Testis (tissue), 3 donors: Measurements from ENCODE around the gene RHBG. TPM values are rescaled to one million over a fixed set of nuclear protein-coding genes. Genes with fewer than 3 reads are reported as not detected.

Experiments
- DNase-seq: peaks from one replicate; pipeline ENCODE4 v3.0.0-alpha.2; 2019
- H3K27ac ChIP-seq, 2 donors: fragments of 200-600 bp; sonication (generic); one replicate each; pipeline ENCODE4 v1.5.1; 2019
- H3K27me3 ChIP-seq: fragments of 200-600 bp; sonication (generic); one replicate; pipeline ENCODE4 v1.5.1; 2019
- H3K36me3 ChIP-seq: fragments of 200-600 bp; sonication (generic); one replicate; pipeline ENCODE4 v1.5.1; 2017; ENCODE audit warnings: low read depth; ENCODE audit errors: missing control alignments
- H3K4me1 ChIP-seq: fragments of 200-600 bp; sonication (generic); one replicate; pipeline ENCODE4 v1.5.1; 2019
- H3K4me3 ChIP-seq, 2 donors: fragments of 200-600 bp; sonication (generic); one replicate each; pipeline ENCODE4 v1.5.1; 2017 to 2019
- H3K9me3 ChIP-seq: fragments of 200-600 bp; sonication (generic); one replicate; pipeline ENCODE4 v1.5.1; 2017
- POLR2A ChIP-seq: fragments of 450-650 bp; IDR thresholded peaks from one replicate; pipeline ENCODE4 v1.6.1; 2017; ENCODE audit warnings: antibody characterized with exemption, mild to moderate bottlenecking, moderate library complexity
- WGBS, 2 donors: methylation state at CpG; one replicate each; pipeline ENCODE4 v1.1.5; 2018; 5-methylcytosine and 5-hydroxymethylcytosine counted together
- intact Hi-C: fragments of 100-400 bp; cut with DNase I; formaldehyde crosslinking; loops from one replicate; pipeline ENCODE4 v1.15.1; 2023; ENCODE audit warnings: low total_unique reads
- microRNA counts, 2 donors: library from miRNA; unstranded; fragments of <30 nt; microRNA quantifications; one replicate each; lab custom pipeline; 2016
- microRNA-seq, 2 donors: library from miRNA; unstranded; fragments of <30 nt; microRNA quantifications; one replicate each; pipeline ENCODE4, GENCODE V29; 2016; ENCODE audit warnings: borderline number of aligned reads in 2 of 2, borderline replicate concordance in 1 of 2
- polyA plus RNA-seq: library from polyadenylated mRNA; stranded (reverse); fragments of 350-450 nt; fragmentation: Illumina TruSeq; extraction: RNeasy Lipid Tissue Mini Kit (QIAGEN cat#74804); gene quantifications from one replicate; pipeline ENCODE4 v1.2.3, GENCODE V29; 2014; ENCODE audit warnings: low read depth, low replicate concordance; ENCODE audit not compliant: insufficient read depth
- small RNA-seq, 2 donors: library from RNA; depleted of rRNA; stranded (forward); fragments of <200 nt; gene quantifications; one replicate each; pipeline ENCODE3, GENCODE V24; 2016
- total RNA-seq, 2 donors: library from RNA; depleted of rRNA; stranded (reverse); fragments of >200 nt; gene quantifications; one replicate each; pipeline ENCODE4 v1.2.3, GENCODE V29; 2016
- TF ChIP-seq, protein P1 (sequence below), 3 experiments: fragments of 450-650 bp in 2 of 3; fragments of 200-600 bp in 1 of 3; sonication (generic) in 1 of 3; IDR thresholded peaks; one replicate each; pipeline ENCODE4 v1.5.1; 2016 to 2019; ENCODE audit warnings: antibody characterized with exemption in 3 of 3, mild to moderate bottlenecking in 2 of 3, moderate library complexity in 1 of 3

Gene RHBG
- total and polyA plus RNA-seq, 3 donors from 2014 or later = 2.0 to 3.3 (median 2.0) TPM

DNA sequence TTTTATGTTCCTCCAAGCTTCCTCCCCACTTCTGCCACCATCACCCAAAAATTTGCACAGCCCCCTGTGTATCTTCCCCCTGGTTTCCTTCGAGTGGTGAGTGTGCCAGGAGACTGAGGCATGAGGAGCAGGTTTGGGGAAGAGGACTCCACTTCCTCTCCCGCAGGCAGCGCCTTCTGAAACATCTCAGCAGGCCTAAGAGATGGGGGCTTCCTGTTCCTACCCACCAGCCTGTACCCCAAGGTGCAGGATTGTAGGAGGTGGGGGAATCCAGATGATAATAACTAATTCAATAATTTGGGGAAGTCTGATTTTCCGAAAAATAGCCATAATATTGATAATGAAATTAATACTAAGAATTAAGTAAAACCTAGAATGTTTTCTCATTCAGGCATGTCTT lies 62.4 kb downstream of the RHBG start:
- H3K27ac ChIP-seq = no peak overlapping the region
- H3K4me1 ChIP-seq = peaks cover 4% of the 10 kb centered on the region
- WGBS, 2 donors = 64 to 68% methylated on average over 4 of the region's 4 CpGs
- H3K27me3 ChIP-seq = no peaks in the 10 kb centered on the region
- no peak for DNase-seq
- intact Hi-C loops = no loop called here
- no peaks in the 10 kb centered on the region for H3K36me3 ChIP-seq
- TF ChIP-seq POLR2A = no peak
- no peaks in the 10 kb centered on the region for H3K9me3 ChIP-seq
- H3K4me3 ChIP-seq = no peak overlapping the region

DNA sequence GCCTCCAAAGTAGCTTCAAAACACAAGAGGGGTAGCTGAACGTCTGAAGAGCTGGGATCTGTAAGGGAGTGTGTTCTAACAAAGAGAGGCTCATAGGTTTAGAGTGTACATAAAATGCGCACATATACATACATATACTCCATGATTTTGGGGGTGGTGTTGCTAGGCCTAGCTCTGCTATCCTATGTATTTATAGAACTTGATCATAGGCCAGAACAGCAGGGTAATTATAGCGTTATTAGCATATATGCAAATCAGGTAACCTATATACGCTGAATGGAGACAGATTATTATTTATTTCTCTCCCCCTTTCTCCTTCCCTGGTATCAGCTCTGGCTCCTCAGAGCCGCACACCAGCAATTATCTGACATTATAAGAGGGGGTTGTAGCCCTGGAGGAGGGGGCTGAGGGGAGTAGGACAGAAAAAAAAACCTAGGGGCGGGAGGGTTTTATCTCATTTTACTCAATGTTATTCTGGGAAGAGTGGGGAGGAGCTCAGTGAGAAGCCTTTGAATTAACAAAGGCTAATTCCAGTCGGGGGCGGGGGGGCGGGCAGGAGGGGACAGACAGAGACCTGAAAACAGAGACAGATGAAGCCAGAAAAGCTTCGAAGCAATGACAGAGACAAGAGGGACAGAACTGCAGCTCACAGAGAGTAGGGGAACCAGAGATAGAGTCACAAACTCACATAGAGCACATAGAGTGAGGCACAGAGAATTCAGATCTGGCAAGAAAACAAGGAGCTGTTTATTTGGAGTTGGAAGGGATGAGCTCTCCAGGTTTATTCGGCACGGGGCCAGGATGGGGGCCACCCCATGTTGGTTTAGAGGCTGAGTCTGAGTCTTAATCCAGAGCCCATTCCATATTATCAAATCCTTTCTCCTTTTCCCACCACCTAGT lies 63.0 kb downstream of the RHBG start:
- Histone ChIP-seq H3K4me3 (no peak overlapping the region), H3K27me3 (no peaks in the 10 kb centered on the region), H3K9me3 (no peaks in the 10 kb centered on the region), H3K4me1 (peaks cover 4% of the 10 kb centered on the region), H3K27ac (no peak overlapping the region), H3K36me3 (no peaks in the 10 kb centered on the region)
- intact Hi-C loops = no loop called here
- DNase-seq = no peak
- TF ChIP-seq, protein P1, sequence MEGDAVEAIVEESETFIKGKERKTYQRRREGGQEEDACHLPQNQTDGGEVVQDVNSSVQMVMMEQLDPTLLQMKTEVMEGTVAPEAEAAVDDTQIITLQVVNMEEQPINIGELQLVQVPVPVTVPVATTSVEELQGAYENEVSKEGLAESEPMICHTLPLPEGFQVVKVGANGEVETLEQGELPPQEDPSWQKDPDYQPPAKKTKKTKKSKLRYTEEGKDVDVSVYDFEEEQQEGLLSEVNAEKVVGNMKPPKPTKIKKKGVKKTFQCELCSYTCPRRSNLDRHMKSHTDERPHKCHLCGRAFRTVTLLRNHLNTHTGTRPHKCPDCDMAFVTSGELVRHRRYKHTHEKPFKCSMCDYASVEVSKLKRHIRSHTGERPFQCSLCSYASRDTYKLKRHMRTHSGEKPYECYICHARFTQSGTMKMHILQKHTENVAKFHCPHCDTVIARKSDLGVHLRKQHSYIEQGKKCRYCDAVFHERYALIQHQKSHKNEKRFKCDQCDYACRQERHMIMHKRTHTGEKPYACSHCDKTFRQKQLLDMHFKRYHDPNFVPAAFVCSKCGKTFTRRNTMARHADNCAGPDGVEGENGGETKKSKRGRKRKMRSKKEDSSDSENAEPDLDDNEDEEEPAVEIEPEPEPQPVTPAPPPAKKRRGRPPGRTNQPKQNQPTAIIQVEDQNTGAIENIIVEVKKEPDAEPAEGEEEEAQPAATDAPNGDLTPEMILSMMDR (IDR thresholded peaks at IDR 0.05) = no peak
- no peak for TF ChIP-seq POLR2A
- WGBS, 2 donors = 37 to 54% methylated on average over 12 of the region's 12 CpGs

DNA sequence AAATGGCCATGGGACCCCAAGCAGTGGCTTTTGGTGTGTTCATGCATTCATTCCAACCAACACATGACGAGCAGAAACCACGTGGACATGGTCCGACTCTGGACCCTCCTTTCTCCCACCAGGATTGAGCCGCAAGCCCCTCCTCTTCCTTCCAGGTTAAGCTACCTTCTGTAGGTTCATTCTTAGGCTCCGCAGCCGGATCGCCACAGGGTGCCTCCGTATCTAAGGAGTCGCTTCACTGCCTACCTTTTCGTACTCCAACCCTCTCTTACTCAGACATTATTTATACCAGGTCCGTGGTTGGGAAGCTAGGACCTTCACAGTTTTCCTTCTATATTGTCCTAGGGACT lies 63.6 kb downstream of the RHBG start:
- Histone ChIP-seq H3K36me3 (no peaks in the 10 kb centered on the region), H3K4me1 (peaks cover 4% of the 10 kb centered on the region), H3K9me3 (no peaks in the 10 kb centered on the region), H3K4me3 (no peak overlapping the region), H3K27me3 (no peaks in the 10 kb centered on the region), H3K27ac (no peak overlapping the region)
- no peak for DNase-seq
- intact Hi-C loops = no loop called here
- TF ChIP-seq POLR2A = no peak
- TF ChIP-seq, protein P1 (IDR thresholded peaks at IDR 0.05) = no peak
- WGBS, 2 donors = 27 to 50% methylated on average over 11 of the region's 11 CpGs

DNA sequence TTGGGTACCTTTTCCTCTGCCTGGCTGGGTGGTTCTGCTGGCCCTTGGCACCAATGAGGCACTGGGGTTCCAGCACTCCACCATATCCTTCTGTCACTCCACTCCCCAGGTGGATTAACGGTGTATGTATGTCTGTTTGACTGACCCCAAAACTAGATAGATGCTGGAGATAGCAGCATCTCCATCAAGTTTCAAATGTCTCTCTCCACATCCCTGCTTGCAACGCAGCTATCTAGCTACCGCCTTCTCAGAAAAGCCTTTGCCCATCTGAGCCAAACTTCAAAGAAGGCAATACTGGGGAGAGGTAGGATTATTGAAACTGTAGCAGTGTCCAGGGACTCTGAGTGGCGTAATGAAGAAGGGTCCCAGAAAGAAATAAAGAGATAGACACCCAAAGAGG lies 64.0 kb downstream of the RHBG start:
- no peak overlapping the region for H3K4me3 ChIP-seq
- intact Hi-C loops = no loop called here
- H3K9me3 ChIP-seq = no peaks in the 10 kb centered on the region
- no peak for TF ChIP-seq POLR2A
- TF ChIP-seq, protein P1 (IDR thresholded peaks at IDR 0.05) = no peak
- no peaks in the 10 kb centered on the region for H3K36me3 ChIP-seq
- no peak for DNase-seq
- H3K4me1 ChIP-seq = peaks cover 4% of the 10 kb centered on the region
- H3K27me3 ChIP-seq = no peaks in the 10 kb centered on the region
- no peak overlapping the region for H3K27ac ChIP-seq
- 50 to 53% methylated on average over 4 of the region's 4 CpGs for WGBS, 2 donors

DNA sequence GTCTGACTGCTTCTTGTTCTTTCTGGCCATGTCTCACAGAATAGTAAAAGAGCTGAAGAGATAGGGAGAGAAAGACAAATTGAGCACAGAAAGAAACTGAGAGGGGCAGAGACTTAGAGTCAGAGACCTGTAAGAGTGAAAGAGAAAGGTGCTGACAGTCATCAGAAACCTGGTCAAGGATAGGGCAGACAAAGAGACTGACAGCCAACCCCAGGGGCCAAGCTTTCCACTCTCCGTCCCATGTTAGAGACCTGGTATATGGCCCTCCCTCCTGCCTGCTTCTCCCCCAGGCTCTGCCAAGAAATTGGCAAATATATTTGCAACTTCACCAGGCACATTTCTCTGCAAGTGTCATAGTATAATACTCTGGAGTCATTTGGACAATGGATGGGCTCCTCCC lies 64.6 kb downstream of the RHBG start:
- TF ChIP-seq POLR2A = no peak
- TF ChIP-seq, protein P1 (IDR thresholded peaks at IDR 0.05) = no peak
- no peak overlapping the region for H3K4me3 ChIP-seq
- no peak for DNase-seq
- no peaks in the 10 kb centered on the region for H3K27me3 ChIP-seq
- 50 to 71% methylated on average over 1 of the region's 1 CpG for WGBS, 2 donors
- H3K27ac ChIP-seq = no peak overlapping the region
- no peaks in the 10 kb centered on the region for H3K36me3 ChIP-seq
- H3K4me1 ChIP-seq = peaks cover 4% of the 10 kb centered on the region
- intact Hi-C loops = no loop called here
- H3K9me3 ChIP-seq = no peaks in the 10 kb centered on the region

MicroRNA genes within 50 kb of the gene (microRNA counts, 767-probe panel; counts per million panel counts)
- microRNA hsa-miR-9-5p (lab: Ali Mortazavi, UCI) = 0 to 152 counts per million in 2 donors

Small RNA genes within 50 kb of the gene (microRNA-seq; reads per million reads assigned to microRNA genes)
- 0 to 1.4 reads per million in 2 donors for gene MIR9-1

Small RNA genes within 50 kb of the gene (small RNA-seq; reads per million reads assigned to genes)
- gene MIR9-1 = 0 to 0.28 reads per million in 2 donors

Other genes starting within 250 kb of the RHBG start
- gene SEMA4A, start 215.6 kb upstream of the RHBG start, total RNA-seq = 1 to 10 TPM; 4.8 to 8.0 TPM
- 7.7 TPM for gene SEMA4A, start 215.6 kb upstream of the RHBG start, polyA plus RNA-seq
- gene SLC25A44, start 175.1 kb upstream of the RHBG start, total RNA-seq = 10 to 100 TPM; 32.8 to 34.2 TPM
- gene SLC25A44, start 175.1 kb upstream of the RHBG start, polyA plus RNA-seq = 32.4 TPM
- 10 to 100 TPM; 38.1 to 47.0 TPM for gene PMF1, start 156.2 kb upstream of the RHBG start, total RNA-seq
- 32.3 TPM for gene PMF1, start 156.2 kb upstream of the RHBG start, polyA plus RNA-seq
- 1 to 10 TPM; 1.1 to 1.5 TPM for gene BGLAP, start 127.0 kb upstream of the RHBG start, total RNA-seq
- not detected for gene BGLAP, start 127.0 kb upstream of the RHBG start, polyA plus RNA-seq
- gene PAQR6, start 121.2 kb upstream of the RHBG start, total RNA-seq = 10 to 100 TPM in 1 of 2 donors, 1 to 10 TPM in 1; 8.0 to 10.5 TPM
- gene PAQR6, start 121.2 kb upstream of the RHBG start, polyA plus RNA-seq = 3.6 TPM
- 100 to 1,000 TPM in 1 of 2 donors, 10 to 100 TPM in 1; 82.5 to 100 TPM for gene SMG5, start 86.4 kb upstream of the RHBG start, total RNA-seq
- gene SMG5, start 86.4 kb upstream of the RHBG start, polyA plus RNA-seq = 74.5 TPM
- gene TMEM79, start 84.9 kb upstream of the RHBG start, total RNA-seq = 1 to 10 TPM; 4.6 to 5.3 TPM
- gene TMEM79, start 84.9 kb upstream of the RHBG start, polyA plus RNA-seq = 5.3 TPM
- gene GLMP, start 73.5 kb upstream of the RHBG start, total RNA-seq = 10 to 100 TPM; 31.8 to 45.7 TPM
- gene GLMP, start 73.5 kb upstream of the RHBG start, polyA plus RNA-seq = 26.1 TPM
- gene VHLL, start 69.9 kb upstream of the RHBG start, total RNA-seq = 1 to 10 TPM; 1.7 to 1.8 TPM
- gene VHLL, start 69.9 kb upstream of the RHBG start, polyA plus RNA-seq = not detected
- 100 to 1,000 TPM; 192 to 203 TPM for gene CCT3, start 30.9 kb upstream of the RHBG start, total RNA-seq
- 302 TPM for gene CCT3, start 30.9 kb upstream of the RHBG start, polyA plus RNA-seq
- gene TSACC, start 30.7 kb upstream of the RHBG start, total RNA-seq = 100 to 1,000 TPM; 354 to 748 TPM
- gene TSACC, start 30.7 kb upstream of the RHBG start, polyA plus RNA-seq = 1,814 TPM
- gene MEF2D, start 131.6 kb downstream of the RHBG start, total RNA-seq = 100 to 1,000 TPM in 1 of 2 donors, 10 to 100 TPM in 1; 96.8 to 113 TPM
- gene MEF2D, start 131.6 kb downstream of the RHBG start, polyA plus RNA-seq = 34.4 TPM
- 10 to 100 TPM in 1 of 2 donors, 1 to 10 TPM in 1; 8.2 to 13.4 TPM for gene IQGAP3, start 203.4 kb downstream of the RHBG start, total RNA-seq
- 5.6 TPM for gene IQGAP3, start 203.4 kb downstream of the RHBG start, polyA plus RNA-seq
- gene TTC24, start 210.5 kb downstream of the RHBG start, total RNA-seq = not detected
- gene TTC24, start 210.5 kb downstream of the RHBG start, polyA plus RNA-seq = 0.38 TPM
- gene NAXE, start 222.6 kb downstream of the RHBG start, total RNA-seq = 100 to 1,000 TPM; 142 to 200 TPM
- gene NAXE, start 222.6 kb downstream of the RHBG start, polyA plus RNA-seq = 110 TPM
- 10 to 100 TPM; 21.6 to 26.7 TPM for gene GPATCH4, start 232.3 kb downstream of the RHBG start, total RNA-seq
- gene GPATCH4, start 232.3 kb downstream of the RHBG start, polyA plus RNA-seq = 18.5 TPM